ENCODE measurements around the gene SLC24A4. TPM values are rescaled to one million over a fixed set of nuclear protein-coding genes. Genes with fewer than 3 reads are reported as not detected.

The SLC24A4 gene
- total RNA-seq, 1 donor, result not detected

DNA sequence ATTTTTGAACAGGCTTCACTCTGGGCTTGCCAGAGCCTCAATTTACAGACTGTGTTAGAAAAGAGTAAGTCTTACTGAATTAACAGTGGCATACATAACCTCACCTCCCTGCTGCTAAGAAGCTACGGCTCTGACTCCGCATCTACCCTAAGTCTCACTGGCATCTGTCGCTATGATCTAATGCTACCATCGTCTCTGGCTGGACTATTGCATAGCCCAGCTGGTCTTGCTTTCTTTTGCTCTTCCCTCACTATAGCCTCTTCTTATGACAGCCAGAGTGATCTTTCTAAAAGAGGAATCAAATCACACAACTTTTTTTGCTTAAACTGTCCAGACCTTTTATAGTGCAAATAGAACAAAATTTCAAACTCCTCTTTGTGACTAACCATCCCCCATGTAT is 81.1 kb downstream of the SLC24A4 start:
- no peak overlapping the region for H3K4me3 ChIP-seq (ENCODE audit: low read depth, low read length)
- no peak for DNase-seq (ENCODE audit: low read depth)
- TF ChIP-seq CTCF (IDR thresholded peaks at IDR 0.05; ENCODE audit: insufficient read depth, low read length), result no peak

GRCh38 chr14:92404421-92404820 is 81.5 kb downstream of the SLC24A4 start:
- no peak for DNase-seq (ENCODE audit: low read depth)

DNA sequence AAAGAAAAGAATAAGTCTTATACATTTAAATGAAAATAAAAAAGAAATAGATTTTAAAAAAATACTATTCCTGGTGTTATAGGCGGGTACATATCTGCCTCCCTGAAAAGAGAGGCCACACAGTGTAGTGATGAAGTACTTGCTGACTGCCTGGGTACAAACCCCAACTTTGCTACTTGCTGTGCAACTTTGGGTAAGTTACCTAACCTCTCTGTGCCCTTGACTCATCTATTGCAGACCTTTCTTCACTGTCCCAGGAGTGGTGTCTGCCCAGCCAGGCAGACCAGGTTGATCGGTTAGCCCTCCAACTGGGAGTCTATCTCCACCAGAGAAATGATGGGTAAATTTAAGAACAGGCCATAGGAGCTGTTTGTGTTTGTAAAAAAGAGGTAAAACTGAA is 82.0 kb downstream of the SLC24A4 start:
- no peak for TF ChIP-seq CTCF (IDR thresholded peaks at IDR 0.05; ENCODE audit: insufficient read depth, low read length)
- no peak overlapping the region for H3K4me3 ChIP-seq (ENCODE audit: low read depth, low read length)
- DNase-seq (ENCODE audit: low read depth), result no peak

More at GRCh38 chr14:92404421-92404820, 81.5 kb downstream of the SLC24A4 start:
- TF ChIP-seq CTCF (IDR thresholded peaks at IDR 0.05; ENCODE audit: insufficient read depth, low read length), result no peak
- no peak overlapping the region for H3K4me3 ChIP-seq (ENCODE audit: low read depth, low read length)

- H3K4me3 ChIP-seq (ENCODE audit: low read depth, low read length), result no peak overlapping the region
- no peak for DNase-seq (ENCODE audit: low read depth)
- TF ChIP-seq CTCF (IDR thresholded peaks at IDR 0.05; ENCODE audit: insufficient read depth, low read length), result no peak
Observed at GRCh38 chr14:92407410-92407809, 84.4 kb downstream of the SLC24A4 start.

DNA sequence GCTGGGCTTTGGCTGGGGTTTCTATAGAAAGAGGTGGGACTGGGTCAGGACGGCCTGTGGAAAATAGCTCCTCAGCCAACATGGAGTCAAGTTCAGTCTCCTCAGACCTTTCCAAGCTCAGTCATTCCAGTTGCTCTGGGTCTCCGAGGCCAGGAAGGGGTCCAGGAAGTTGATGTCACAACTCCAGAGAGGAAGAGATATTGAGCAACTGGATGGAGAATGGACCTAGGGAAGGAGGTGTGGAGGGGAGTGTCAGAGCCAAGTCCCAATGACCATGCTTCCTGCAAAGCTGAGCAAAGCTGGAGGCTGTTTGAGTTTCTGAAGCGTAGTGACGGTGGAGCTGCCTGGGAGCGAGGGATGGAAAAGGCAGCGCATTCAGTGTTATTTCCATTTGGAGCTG is 86.1 kb downstream of the SLC24A4 start:
- no peak for TF ChIP-seq CTCF (IDR thresholded peaks at IDR 0.05; ENCODE audit: insufficient read depth, low read length)
- no peak overlapping the region for H3K4me3 ChIP-seq (ENCODE audit: low read depth, low read length)
- peak; percentile 47 for DNase-seq (ENCODE audit: low read depth)

DNA sequence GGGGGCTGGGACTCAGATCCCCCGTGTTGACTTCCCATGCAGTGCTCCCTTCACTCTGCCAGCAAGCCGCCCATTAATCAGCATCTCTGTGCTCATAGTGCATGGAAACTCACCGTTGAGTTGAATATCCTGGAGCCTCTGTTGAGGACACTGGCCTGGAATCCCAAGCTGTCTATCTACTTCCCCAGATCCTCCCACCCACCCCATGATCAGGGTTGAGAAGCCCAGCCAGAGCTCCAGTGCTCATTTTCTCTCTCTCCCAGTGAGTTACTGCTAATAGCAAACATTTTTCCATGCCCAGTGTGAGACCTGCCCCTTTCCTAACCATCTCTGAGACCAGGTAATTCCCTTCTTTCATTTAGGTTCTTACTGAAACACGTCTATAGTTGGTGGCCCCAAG is 88.2 kb downstream of the SLC24A4 start:
- H3K4me3 ChIP-seq (ENCODE audit: low read depth, low read length), result no peak overlapping the region
- DNase-seq (ENCODE audit: low read depth), result no peak
- no peak for TF ChIP-seq CTCF (IDR thresholded peaks at IDR 0.05; ENCODE audit: insufficient read depth, low read length)

GRCh38 chr14:92411941-92412340 is 89.0 kb downstream of the SLC24A4 start:
- no peak overlapping the region for H3K4me3 ChIP-seq (ENCODE audit: low read depth, low read length)
- DNase-seq (ENCODE audit: low read depth), result no peak
- TF ChIP-seq CTCF (IDR thresholded peaks at IDR 0.05; ENCODE audit: insufficient read depth, low read length), result no peak

Measured in fibroblast of the aortic adventitia (primary cell).